ENCODE measurements around the gene SLC14A1. TPM values are rescaled to one million over a fixed set of nuclear protein-coding genes. Genes with fewer than 3 reads are reported as not detected.
A peak's percentile ranks its signal among the peaks of the same experiment; 100 is the strongest.

The SLC14A1 gene
- total and polyA plus RNA-seq, 2 of the 8 experiments (the other 6 are each of a cell fraction or from before 2014, with no cell fraction given) = 0.18 TPM; not detected in 1

- Histone ChIP-seq H2AK5ac (ENCODE audit: low read depth, low read length) (no peak overlapping the region), H2AFZ (ENCODE audit: low read length) (peak overlapping the region; percentile 86; the same call in 1 of the 2 replicates), H3K18ac (ENCODE audit: extremely low read depth, low read length) (no peak overlapping the region), H3K23me2 (ENCODE audit: low read depth, low read length) (peaks cover 6% of the 10 kb centered on the region; the same call in 1 of the 2 replicates), H3K36me3 (ENCODE audit: control insufficient read depth in 2 of 4, insufficient read depth in 4 of 4, low read length in 3 of 4) (no peaks in the 10 kb centered on the region), H3K23ac (ENCODE audit: insufficient read length) (no peak overlapping the region), H3K14ac (ENCODE audit: insufficient read length) (no peak overlapping the region), H2BK15ac (ENCODE audit: low read length) (no peak overlapping the region), H4K5ac (ENCODE audit: insufficient read length, low read depth, low read length) (peak overlapping the region; percentile 4), H2BK20ac (ENCODE audit: low read length) (no peak overlapping the region), H3K27ac (ENCODE audit: low read depth, low read length) (peak overlapping the region; percentile 79), H3K79me1 (ENCODE audit: low read depth, low read length) (no peaks in the 10 kb centered on the region), H3K4me2 (ENCODE audit: insufficient read depth in 1 of 2, low read depth in 2 of 2, low read length in 2 of 2) (peak overlapping the region; percentile 62 to 83), H4K91ac (replicated peaks; ENCODE audit: insufficient read length, low read length) (no peak overlapping the region), H3K9ac (replicated peaks in 1 of 4; ENCODE audit: extremely low read depth in 1 of 4, low read depth in 3 of 4, low read length in 3 of 4) (peak overlapping the region in 3 of 4 experiments; percentile 92 to 94 (median 93); a peak in 6 of 7 replicates), H3K79me2 (ENCODE audit: control insufficient read depth in 1 of 2, insufficient read depth in 2 of 2, low read length in 2 of 2) (no peaks in the 10 kb centered on the region), H3K4me3 (ENCODE audit: extremely low read depth in 1 of 4, insufficient read depth in 2 of 4, low read depth in 3 of 4, low read length in 4 of 4) (peak overlapping the region; percentile 61 to 84 (median 78)), H4K8ac (ENCODE audit: extremely low read depth, insufficient read depth, low read length) (peak overlapping the region; percentile 99; the same call in 1 of the 2 replicates), H3K4ac (replicated peaks; ENCODE audit: insufficient read length, low read depth, low read length) (peak overlapping the region; percentile 87), H2BK120ac (replicated peaks; ENCODE audit: low read depth, low read length) (no peak overlapping the region), H4K20me1 (replicated peaks in 1 of 2; ENCODE audit: control insufficient read depth in 1 of 2, insufficient read depth in 2 of 2, low read length in 2 of 2) (no peaks in the 10 kb centered on the region), H2BK5ac (ENCODE audit: low read depth, low read length) (peak overlapping the region; percentile 92; the same call in 1 of the 2 replicates), H3K9me3 (ENCODE audit: insufficient read depth in 2 of 2, low read depth in 1 of 2, low read length in 1 of 2) (no peaks in the 10 kb centered on the region), H3K4me1 (replicated peaks in 1 of 4; ENCODE audit: control insufficient read depth in 3 of 4, insufficient read depth in 4 of 4, low read length in 3 of 4) (peaks cover 0 to 3% (median 0%) of the 10 kb centered on the region in 4 experiments; a peak in 1 of 7 replicates), H2BK12ac (ENCODE audit: low read depth, low read length) (no peak overlapping the region), H3K56ac (replicated peaks; ENCODE audit: insufficient read length, low read depth, low read length) (no peak overlapping the region), H3K27me3 (replicated peaks in 1 of 4; ENCODE audit: control insufficient read depth in 3 of 4, extremely low read depth in 1 of 4, insufficient read depth in 3 of 4, low read length in 3 of 4) (no peaks in the 10 kb centered on the region; a peak in 2 of 7 replicates)
- POLR2A ChIA-PET (ENCODE audit: partially characterized antibody) = interaction anchor here (1.0 to 2.2 kb wide), 5 partner anchors 11 to 61 kb away, joined by 3 to 15 read pairs (median 4); no protein-coding TSS in a partner anchor
- FAIRE-seq = peak; percentile 7
- 54% methylated on average over 8 of the region's 8 CpGs; no CpG with 5 or more reads in 1 of the 2 experiments for WGBS, 2 experiments (ENCODE audit: extremely low coverage in 1 of 2, insufficient coverage in 1 of 2, insufficient read length in 1 of 2, insufficient replicate concordance in 2 of 2, low coverage in 1 of 2, low lambda C conversion rate in 2 of 2, missing lambda C conversion rate in 1 of 2)
- DNase-seq (ENCODE audit: low read depth in 1 of 2, low spot score in 2 of 2) = no peak
- CTCF ChIA-PET (ENCODE audit: partially characterized antibody) = interaction anchor here (0.7 to 3.5 kb wide), 6 partner anchors 11 to 51 kb away, joined by 3 to 20 read pairs (median 4); no protein-coding TSS in a partner anchor
- TF ChIP-seq CHD2 (IDR thresholded peaks at IDR 0.05; ENCODE audit: low read length) (no peak), SP2 (IDR thresholded peaks at IDR 0.05; ENCODE audit: low read length) (no peak), CREB1 (IDR thresholded peaks at IDR 0.05) (no peak), EGR1 (IDR thresholded peaks at IDR 0.05; ENCODE audit: borderline replicate concordance, low read depth, low read length) (no peak), PHF8 (conservative IDR thresholded peaks at IDR 0.05; ENCODE audit: low read depth, low read length) (no peak)
These were observed 51.8 kb downstream of the SLC14A1 start for GRCh38 chr18:45775743-45776142.
